Thymus (tissue), 11 donors: ENCODE measurements around the gene CD2BP2. TPM values are rescaled to one million over a fixed set of nuclear protein-coding genes. Genes with fewer than 3 reads are reported as not detected.
"Not testable (repeated sequence)": the region's sequence is repeated elsewhere in the genome, so short reads cannot be mapped to it uniquely, and the experiment has no call there.

ENCODE experiments used
- DNase-seq, 9 donors: peaks; one replicate each; pipeline ENCODE4 v3.0.0-alpha.2; 2013; ENCODE audit warnings: low spot score in 9 of 9, low read depth in 6 of 9, missing footprints in 1 of 9
- H3K27ac ChIP-seq, 2 donors: one replicate each; pipeline ENCODE4 v1.5.1; 2013; ENCODE audit warnings: control low read depth in 1 of 2, low read depth in 1 of 2, low read length in 1 of 2, mild to moderate bottlenecking in 1 of 2, moderate library complexity in 1 of 2
- H3K27me3 ChIP-seq, 2 donors: one replicate each; pipeline ENCODE4 v1.5.1; 2013; ENCODE audit warnings: low read length in 1 of 2; ENCODE audit not compliant: control insufficient read depth in 2 of 2, insufficient read depth in 1 of 2
- H3K36me3 ChIP-seq, 2 donors: one replicate each; pipeline ENCODE4 v1.5.1; 2013; ENCODE audit warnings: low read length in 1 of 2, mild to moderate bottlenecking in 1 of 2, moderate library complexity in 1 of 2; ENCODE audit not compliant: control insufficient read depth in 2 of 2, insufficient read depth in 2 of 2
- H3K4me1 ChIP-seq, 2 donors: one replicate each; pipeline ENCODE4 v1.5.1; 2013; ENCODE audit warnings: low read length in 2 of 2; ENCODE audit not compliant: control insufficient read depth in 2 of 2, insufficient read depth in 2 of 2
- H3K4me3 ChIP-seq, 2 donors: one replicate each; pipeline ENCODE4 v1.5.1; 2013; ENCODE audit warnings: low read length in 2 of 2, control low read depth in 1 of 2, mild to moderate bottlenecking in 1 of 2
- H3K9me3 ChIP-seq, 2 donors: one replicate each; pipeline ENCODE4 v1.5.1; 2013; ENCODE audit warnings: low read length in 1 of 2, mild to moderate bottlenecking in 1 of 2; ENCODE audit not compliant: control insufficient read depth in 2 of 2, insufficient read depth in 1 of 2
- WGBS: extraction: QIAGEN DNeasy Blood & Tissue Kit; methylation state at CpG from one replicate; pipeline ENCODE4 v1.1.7; 2013; 5-methylcytosine and 5-hydroxymethylcytosine counted together
- polyA plus RNA-seq: library from polyadenylated mRNA; stranded (reverse); fragments of 200-250 nt; gene quantifications from one replicate; pipeline ENCODE4 v1.2.3, GENCODE V29; 2013
- total RNA-seq: library from RNA; stranded (reverse); fragments of 120-200 nt; gene quantifications from one replicate; pipeline ENCODE4 v1.2.4, GENCODE V29; 2013
- donor health status: healthy.

Gene CD2BP2
- total and polyA plus RNA-seq, 2 donors = 48.0 to 49.5 TPM

DNA sequence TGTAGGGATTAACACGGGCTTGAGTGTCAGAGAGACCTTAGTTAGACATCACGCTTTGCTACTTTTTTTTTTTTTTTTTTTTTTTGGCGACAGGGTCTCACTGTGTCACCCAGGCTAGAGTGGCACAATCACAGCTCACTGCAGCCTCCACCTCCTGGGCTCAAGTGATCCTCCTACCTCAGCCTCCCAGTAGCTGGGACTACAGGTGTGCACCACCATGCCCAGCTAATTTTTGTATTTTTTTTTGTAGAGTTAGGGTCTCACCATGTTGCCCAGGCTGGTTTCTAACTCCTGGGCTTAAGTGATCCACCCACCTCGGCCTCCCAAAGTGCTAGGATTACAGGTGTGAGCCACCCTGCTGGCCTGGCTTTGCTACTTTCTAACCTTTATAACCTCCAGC, 41.5 kb upstream of the CD2BP2 start:
- peaks cover 16 to 18% of the 10 kb centered on the region in 2 donors for H3K36me3 ChIP-seq
- 94% methylated on average over 4 of the region's 4 CpGs for WGBS
- not testable (repeated sequence) for H3K9me3 ChIP-seq, DNase-seq, H3K27ac ChIP-seq, H3K4me3 ChIP-seq
- peaks cover 0 to 17% of the 10 kb centered on the region in 2 donors for H3K27me3 ChIP-seq
- peaks cover 25 to 54% of the 10 kb centered on the region in 2 donors for H3K4me1 ChIP-seq

DNA sequence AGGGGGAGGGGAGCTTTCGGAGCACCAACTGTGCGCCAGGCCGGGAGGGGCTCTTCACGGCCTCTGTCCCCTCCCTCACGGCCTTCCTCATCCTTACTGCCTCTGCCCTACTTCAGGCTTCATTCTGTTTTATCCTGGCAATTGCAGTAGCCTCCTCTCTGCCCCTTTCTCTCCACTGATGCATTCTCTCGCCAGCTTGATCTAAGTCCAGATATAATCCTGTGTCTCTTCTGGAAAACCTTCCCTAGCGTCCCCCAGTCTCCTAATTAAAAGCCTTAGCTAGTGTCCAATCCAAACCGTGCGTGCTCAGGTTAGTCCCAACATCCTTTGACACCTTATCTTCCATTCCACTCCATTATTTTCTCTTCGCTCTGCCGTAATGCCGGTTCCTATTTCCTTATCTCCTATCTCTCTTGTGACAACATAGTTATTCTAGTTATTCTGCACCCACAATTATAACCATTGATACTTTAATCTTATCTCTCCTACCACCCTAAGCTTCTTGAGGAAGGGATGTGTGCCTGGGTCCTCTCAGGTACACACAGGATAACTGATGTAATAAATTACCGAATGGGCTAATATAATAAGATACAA, 41.0 kb upstream of the CD2BP2 start:
- peaks cover 0 to 15% of the 10 kb centered on the region in 2 donors for H3K27me3 ChIP-seq
- WGBS = 40% methylated on average over 13 of the region's 13 CpGs
- H3K27ac ChIP-seq = no peak overlapping the region
- DNase-seq = peak in 1 of 9 donors; percentile 26
- peaks cover 0 to 4% of the 10 kb centered on the region in 2 donors for H3K9me3 ChIP-seq
- peaks cover 25 to 54% of the 10 kb centered on the region in 2 donors for H3K4me1 ChIP-seq
- H3K36me3 ChIP-seq = peaks cover 16 to 18% of the 10 kb centered on the region in 2 donors
- peak overlapping the region; percentile 78 to 99 for H3K4me3 ChIP-seq

GRCh38 chr16:30395155-30395991, 40.3 kb upstream of the CD2BP2 start, which contains the start of gene ZNF48:
ZNF48 (plus strand) TSS chr16:30395420; CDS start chr16:30395795, 375 bp downstream.
- H3K27me3 ChIP-seq = peaks cover 0 to 9% of the 10 kb centered on the region in 2 donors
- peaks cover 0 to 4% of the 10 kb centered on the region in 2 donors for H3K9me3 ChIP-seq
- WGBS = under 1% methylated on average over 103 of the region's 103 CpGs
- H3K27ac ChIP-seq = peak within 1 kb of the TSS; percentile 59 to 85
- H3K4me3 ChIP-seq = peak within 1 kb of the TSS; percentile 92 to 99
- peaks cover 16 to 18% of the 10 kb centered on the region in 2 donors for H3K36me3 ChIP-seq
- DNase-seq = peak in 3 of 9 donors; percentile 65 to 80 (median 66)
- H3K4me1 ChIP-seq = peaks cover 22 to 49% of the 10 kb centered on the region in 2 donors

DNA sequence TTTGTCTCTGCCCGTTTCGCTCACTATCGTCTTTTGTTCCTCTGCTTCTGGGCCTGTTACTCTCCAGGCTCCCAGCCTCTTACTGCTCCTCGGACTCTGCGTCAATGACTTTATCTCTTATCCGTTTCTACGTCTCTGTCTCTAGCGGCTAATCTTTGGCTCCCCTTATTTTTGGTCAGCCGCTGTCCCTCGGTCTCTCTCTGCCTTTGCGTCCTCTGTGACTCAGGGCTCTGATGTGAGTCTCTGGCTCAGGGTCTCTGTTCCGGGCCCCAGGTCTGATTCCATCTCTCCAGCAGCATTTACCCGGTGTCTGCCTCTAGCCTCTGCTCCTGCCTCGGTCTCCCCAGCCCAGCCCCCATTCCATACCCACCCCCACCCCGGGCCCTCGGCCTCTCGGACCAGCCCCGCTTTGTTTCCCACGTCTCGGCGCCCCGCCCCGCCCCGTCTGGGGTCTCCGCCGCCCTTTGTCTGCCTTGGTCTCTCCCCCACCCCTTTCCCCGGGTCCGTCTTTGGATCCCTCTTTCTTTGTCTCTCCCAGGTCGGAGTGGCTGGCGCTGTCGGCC, 39.6 kb upstream of the CD2BP2 start:
- 24% methylated on average over 31 of the region's 31 CpGs for WGBS
- peaks cover 0 to 2% of the 10 kb centered on the region in 2 donors for H3K27me3 ChIP-seq
- H3K27ac ChIP-seq = peak overlapping the region; percentile 59 to 85
- peaks cover 0 to 4% of the 10 kb centered on the region in 2 donors for H3K9me3 ChIP-seq
- DNase-seq = peak in 1 of 9 donors; percentile 58
- H3K36me3 ChIP-seq = peaks cover 16 to 18% of the 10 kb centered on the region in 2 donors
- H3K4me1 ChIP-seq = peaks cover 17 to 42% of the 10 kb centered on the region in 2 donors
- peak overlapping the region; percentile 92 to 99 for H3K4me3 ChIP-seq

GRCh38 chr16:30383521-30383920, 28.4 kb upstream of the CD2BP2 start:
- Histone ChIP-seq H3K36me3 (peaks cover 0 to 10% of the 10 kb centered on the region in 2 donors), H3K4me3 (no peak overlapping the region), H3K9me3 (peaks cover under 1 to 7% of the 10 kb centered on the region in 2 donors), H3K27me3 (no peaks in the 10 kb centered on the region), H3K4me1 (peaks cover 33 to 54% of the 10 kb centered on the region in 2 donors), H3K27ac (peak overlapping the region; percentile 97 to 100)
- 90% methylated on average over 2 of the region's 2 CpGs for WGBS
- DNase-seq = no peak

DNA sequence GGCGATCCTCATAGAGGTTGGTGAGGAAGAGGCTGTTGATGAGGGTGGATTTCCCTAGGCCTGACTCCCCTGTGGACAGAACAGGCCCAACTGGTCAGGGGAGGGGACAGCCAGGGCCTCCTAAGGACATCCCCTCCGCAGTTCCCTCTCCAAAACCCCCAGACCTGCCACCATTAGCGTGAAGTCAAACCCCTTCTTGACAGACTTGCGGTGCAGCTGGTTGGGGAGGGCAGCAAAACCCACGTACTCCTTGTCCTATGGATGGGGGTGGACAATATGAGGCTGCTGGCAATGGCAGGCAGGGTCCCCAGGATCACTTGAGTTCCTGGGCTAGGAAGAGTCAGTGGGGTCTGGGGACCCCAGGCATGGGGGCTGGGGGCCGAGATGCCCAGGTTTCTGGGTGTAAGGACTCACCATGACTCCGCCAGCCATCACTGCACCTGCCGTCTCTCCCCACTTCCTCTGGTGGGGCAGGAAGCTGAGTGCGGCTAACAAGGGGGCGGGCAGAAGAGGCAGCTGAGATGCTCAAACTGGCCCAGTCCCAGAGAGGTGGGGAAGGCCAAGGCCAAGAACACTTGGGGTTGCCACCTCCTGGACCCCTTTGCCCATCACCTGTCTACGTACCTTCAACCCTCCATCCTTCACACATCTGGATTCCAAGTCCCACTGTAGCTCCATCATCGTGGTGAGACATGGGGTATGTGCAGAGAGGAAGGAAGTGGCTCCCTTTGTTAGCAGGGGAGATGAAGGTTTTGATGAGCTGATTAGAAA, 27.2 kb upstream of the CD2BP2 start, which contains the start of gene SEPTIN1:
Gene SEPTIN1, minus strand, starts transcription at position 451 of the 771 bp plus-strand sequence. Its CDS starts 19 bp downstream, at position 432.
- Histone ChIP-seq H3K27me3 (no peaks in the 10 kb centered on the region), H3K4me3 (peak within 1 kb of the TSS; percentile 71 to 74), H3K36me3 (peaks cover 0 to 10% of the 10 kb centered on the region in 2 donors), H3K4me1 (peaks cover 33 to 64% of the 10 kb centered on the region in 2 donors), H3K27ac (peak within 1 kb of the TSS; percentile 97 to 100), H3K9me3 (peaks cover 2 to 7% of the 10 kb centered on the region in 2 donors)
- WGBS = 6% methylated on average over 12 of the region's 12 CpGs
- DNase-seq = peak in 8 of 9 donors; percentile 75 to 93 (median 80)

DNA sequence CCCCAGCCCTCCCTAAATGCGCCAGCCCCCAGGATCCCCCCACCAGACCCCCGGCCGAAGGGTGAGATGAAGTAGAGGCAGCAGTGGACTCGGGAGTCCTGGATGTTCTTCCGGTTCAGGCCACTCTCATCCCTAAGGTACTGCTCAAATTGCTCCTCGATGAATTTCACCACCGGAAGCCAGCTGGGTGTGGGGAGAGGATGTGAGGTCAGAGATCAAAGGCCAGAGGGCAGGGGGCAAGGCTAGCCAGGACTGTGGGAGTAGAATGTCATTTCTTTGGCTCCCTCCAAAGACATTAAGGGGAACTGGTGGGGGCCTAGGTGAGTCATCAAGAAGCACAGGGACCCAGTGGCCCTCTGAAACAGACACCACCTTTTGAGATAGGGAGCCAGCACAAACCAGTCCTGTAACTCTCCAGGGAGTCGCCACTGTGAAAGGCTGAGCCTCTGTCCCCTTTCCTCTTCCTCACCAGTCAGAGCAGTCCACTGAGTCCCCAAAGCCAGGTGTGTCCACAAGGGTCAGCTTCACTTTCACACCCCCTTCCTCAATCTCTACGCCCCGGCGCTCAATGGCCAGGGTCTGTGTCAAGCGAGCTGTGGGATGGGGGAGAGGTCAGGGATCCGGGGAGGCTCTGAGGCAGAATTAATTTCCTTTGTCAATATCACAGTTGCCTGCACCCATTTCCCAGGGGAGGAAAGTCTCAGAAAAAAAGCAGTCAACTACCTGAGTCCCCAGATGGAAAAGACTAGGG, 26.4 kb upstream of the CD2BP2 start:
- Histone ChIP-seq H3K9me3 (peaks cover 2 to 7% of the 10 kb centered on the region in 2 donors), H3K4me3 (peak overlapping the region; percentile 71 to 74), H3K36me3 (peaks cover 0 to 10% of the 10 kb centered on the region in 2 donors), H3K27ac (peak overlapping the region; percentile 97 to 100), H3K27me3 (no peaks in the 10 kb centered on the region), H3K4me1 (peaks cover 40 to 72% of the 10 kb centered on the region in 2 donors)
- WGBS = 92% methylated on average over 13 of the region's 13 CpGs
- peak in 1 of 9 donors; percentile 41 for DNase-seq

- Histone ChIP-seq H3K4me1 (peaks cover 40 to 72% of the 10 kb centered on the region in 2 donors), H3K27me3 (no peaks in the 10 kb centered on the region), H3K36me3 (peaks cover 0 to 13% of the 10 kb centered on the region in 2 donors), H3K27ac (peak overlapping the region; percentile 46 to 100), H3K9me3 (peaks cover 2 to 7% of the 10 kb centered on the region in 2 donors), H3K4me3 (peak overlapping the region in 1 of 2 donors; percentile 71)
- WGBS = 92% methylated on average over 6 of the region's 6 CpGs
- peak in 1 of 9 donors; percentile 42 for DNase-seq
Observed at GRCh38 chr16:30380803-30381208, 25.7 kb upstream of the CD2BP2 start.
